HG02798 (cell line): ENCODE data around the gene CPSF7.

Experiments used
- ATAC-seq: cut with Tn5 transposase; IDR thresholded peaks from one replicate; pipeline ENCODE4 v1.9.1; 2021; ENCODE audit warnings: mild to moderate bottlenecking; ENCODE audit not compliant: unreplicated experiment, poor library complexity

CPSF7 gene

GRCh38 chr11:61359516-61359915, 70.3 kb downstream of the CPSF7 start:
- no peak for ATAC-seq

GRCh38 chr11:61358566-61358965, 71.2 kb downstream of the CPSF7 start:
- ATAC-seq = no peak

- no peak for ATAC-seq
These were observed 71.9 kb downstream of the CPSF7 start for GRCh38 chr11:61357894-61358239.

GRCh38 chr11:61357233-61357893, 72.4 kb downstream of the CPSF7 start:
- ATAC-seq = peak; percentile 38

- ATAC-seq = no peak
These were observed 73.1 kb downstream of the CPSF7 start for GRCh38 chr11:61356706-61357105.

- ATAC-seq = no peak
These were observed 75.6 kb downstream of the CPSF7 start for GRCh38 chr11:61354208-61354607.

- ATAC-seq = no peak
These were observed 76.4 kb downstream of the CPSF7 start for GRCh38 chr11:61353131-61354067.
